NCI-H2227 treated with DMSO at 0.1 percent for 48 hours (cell line): ENCODE results near the gene BACH2.

Source experiments
- DNase-seq: peaks from one replicate; lab custom pipeline; 2025; lab: John Stamatoyannopoulos, UW

The BACH2 gene

GRCh38 chr6:89963391-89963790 lies 333.3 kb downstream of the BACH2 start:
- DNase-seq = no peak

DNA sequence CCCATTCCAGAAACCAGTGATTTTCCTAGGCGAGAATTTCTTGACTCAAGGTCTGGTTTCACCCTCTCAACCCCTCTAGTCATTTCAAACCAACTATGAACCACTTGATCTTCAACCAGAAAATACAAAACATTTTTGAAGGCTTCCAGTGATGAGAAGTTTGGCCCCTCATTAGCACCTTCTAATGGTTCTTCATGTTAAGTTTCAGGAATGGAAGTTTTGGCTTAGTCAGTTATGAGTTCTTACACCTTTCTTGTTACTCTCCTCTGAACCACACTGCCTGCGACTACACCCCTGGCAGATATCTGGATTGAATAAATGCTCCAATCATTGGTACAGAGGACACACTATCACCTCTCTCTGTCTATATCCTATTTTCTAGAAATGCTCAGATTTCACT lies 335.2 kb downstream of the BACH2 start:
- no peak for DNase-seq

DNA sequence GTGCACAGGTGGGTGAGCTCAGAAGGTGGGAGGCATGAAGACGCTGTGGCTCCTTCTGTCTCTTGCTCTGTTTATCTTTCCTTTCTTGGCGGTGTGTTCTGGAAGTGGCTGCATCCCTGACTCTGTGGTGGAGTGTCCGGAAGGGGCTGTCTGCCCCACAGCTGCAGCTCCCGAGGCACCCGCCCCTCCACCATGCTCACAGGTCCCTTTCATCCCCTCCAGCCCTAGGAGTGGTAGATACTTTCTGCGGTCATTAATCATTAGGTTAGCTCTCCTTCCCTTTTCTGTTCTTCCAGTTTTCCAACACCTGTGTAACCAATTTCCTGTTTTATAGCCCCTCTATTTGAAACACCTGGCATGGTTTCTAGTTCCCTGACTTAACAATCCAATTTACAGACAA lies 336.8 kb downstream of the BACH2 start:
- no peak for DNase-seq

DNA sequence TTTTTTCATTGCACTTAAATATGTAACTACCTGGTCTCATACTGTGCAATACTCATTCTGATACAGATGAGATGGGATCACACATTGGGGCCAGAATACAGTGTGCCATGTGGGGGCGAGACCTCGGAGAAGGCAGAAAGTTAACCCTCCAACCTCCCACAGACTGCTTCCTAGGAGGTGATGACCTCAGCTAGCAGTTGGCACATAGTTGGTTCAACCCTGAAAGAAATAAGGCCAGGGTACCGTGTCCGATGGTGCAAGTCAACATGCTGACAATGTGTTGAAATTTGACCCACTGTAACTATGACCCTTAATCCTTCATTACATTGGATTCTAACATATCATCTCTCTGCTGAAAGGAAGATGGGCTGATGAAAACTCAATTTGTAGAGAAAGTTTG lies 340.5 kb downstream of the BACH2 start:
- DNase-seq = no peak

DNA sequence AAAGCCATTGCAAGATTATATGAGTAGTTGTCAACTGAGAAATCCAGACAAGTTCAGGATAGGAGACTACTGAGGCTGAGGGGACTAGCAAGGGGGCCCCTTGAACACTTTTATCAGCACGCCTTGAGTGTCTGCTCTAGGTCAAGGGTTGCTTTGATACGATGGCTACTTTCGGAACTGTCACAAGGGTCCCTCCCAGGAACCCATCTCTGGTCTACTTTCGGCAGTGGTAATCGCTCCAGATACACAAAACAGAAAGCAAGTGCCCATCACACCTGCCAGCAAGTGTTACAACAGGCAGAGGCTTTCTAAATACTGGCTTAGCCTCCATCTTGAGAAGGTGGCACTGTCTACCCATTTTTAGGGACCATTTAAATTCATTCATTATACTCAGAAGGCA lies 341.3 kb downstream of the BACH2 start:
- DNase-seq = no peak

DNA sequence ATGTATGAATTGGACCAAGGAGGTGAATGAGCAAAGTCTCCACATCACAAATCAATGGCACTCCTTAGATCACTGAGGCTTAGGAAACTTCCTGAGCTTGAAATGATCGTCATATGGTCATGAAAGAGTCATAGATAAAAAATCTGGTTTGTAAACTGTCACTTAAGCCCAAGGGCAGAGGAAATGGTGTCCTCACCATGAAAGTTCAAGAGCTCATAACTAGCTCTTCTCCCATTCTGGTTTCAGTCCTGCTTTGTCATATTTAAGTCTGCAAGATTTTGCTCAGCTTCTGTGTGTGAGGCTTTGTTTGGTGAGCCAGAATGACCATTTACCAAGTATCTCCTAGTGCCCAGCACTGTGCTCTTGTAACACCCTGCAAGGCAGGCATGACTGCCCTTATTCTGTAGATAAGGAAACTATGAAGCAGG lies 341.9 kb downstream of the BACH2 start:
- no peak for DNase-seq

DNA sequence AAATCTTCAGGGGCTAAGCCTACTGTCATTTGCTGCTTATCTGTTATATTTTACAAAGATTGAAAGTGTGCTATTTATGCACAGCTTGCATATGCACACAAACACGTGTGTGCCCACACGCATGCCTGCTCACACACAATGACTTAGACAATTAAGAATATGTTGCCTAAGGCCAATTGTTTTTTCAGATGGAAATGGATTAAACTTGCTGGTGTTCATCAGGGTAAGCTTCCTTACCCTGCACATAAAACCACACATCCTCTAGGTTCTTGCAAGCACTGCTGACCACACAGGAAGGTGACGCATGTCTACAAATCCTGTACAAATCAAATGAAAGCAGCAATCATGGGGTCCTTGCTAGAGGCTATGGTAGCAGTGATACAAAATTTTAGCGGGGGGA lies 344.0 kb downstream of the BACH2 start:
- no peak for DNase-seq

DNA sequence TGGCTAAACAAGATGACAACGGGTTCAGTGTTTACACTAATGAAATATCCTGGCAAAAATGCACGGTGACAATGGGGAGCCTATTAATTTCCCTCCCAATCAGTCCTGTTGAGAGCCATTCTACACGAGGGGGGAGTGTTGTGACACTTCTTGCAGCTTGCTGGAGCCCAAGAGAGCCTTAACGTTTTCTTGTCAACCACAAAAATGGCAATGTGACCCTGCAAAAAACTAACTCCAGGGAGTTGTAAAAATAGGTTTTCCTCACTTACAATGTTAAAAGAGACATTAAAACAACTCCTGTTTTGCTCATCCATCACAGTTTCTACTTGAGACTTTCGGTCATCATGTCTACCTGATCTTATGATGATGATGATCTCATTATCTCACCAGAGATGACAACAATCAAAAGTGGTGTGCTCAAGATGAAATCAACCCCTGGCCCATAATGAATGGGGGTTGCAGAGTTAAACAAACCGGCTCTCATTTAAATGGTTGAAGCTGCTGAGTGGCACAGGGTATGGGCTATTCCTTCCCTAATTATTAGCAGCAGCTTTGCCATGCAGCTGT lies 344.5 kb downstream of the BACH2 start:
- DNase-seq = no peak

DNA sequence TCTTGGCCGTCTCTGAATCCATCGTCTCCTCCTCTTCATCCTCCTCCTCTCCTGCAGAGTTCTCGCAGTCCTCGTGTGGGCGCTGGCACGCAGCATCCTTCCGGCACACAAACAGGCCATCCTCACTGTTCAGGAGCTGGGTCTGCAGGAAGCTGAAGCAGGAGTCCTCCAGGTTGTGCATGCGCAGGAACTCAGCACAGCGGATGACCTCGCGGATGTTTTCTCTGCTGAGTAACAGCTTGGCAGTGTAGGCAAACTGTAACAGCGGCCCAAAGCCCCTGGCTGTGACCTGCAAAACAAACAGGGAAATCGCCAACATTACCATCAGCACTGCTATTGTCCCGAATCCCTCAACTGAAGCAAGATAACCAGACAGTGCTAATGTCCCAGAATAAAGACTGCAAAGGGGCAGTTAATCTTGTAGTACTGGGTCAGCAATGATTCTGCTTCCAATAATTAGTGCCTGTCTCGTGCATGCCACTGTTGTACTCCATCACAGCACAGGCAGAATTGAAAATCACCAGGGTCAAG lies 345.0 kb downstream of the BACH2 start:
- DNase-seq = peak; percentile 42

- no peak for DNase-seq
Measured at GRCh38 chr6:89950879-89951391, 345.7 kb downstream of the BACH2 start.

DNA sequence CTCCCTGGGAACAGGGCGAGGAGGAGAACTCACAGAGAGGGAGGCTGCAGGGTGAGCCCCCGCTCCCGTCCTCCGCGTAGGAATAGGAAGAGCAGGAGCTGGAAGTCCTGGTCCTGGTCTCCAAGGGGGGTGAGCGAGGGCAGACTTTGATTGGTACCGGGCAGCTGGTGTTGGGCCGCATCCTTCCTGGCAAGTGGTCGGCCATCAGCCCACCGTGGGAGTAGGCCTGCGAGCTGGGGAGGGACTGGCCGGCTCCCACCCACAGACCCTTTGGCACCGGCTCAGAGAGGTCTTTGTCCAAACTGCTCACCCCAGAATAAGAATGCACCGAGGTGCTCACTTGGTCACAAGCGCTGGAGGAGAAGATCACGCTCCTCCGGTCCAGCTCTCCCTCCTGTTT lies 346.2 kb downstream of the BACH2 start:
- no peak for DNase-seq

- no peak for DNase-seq
Measured at GRCh38 chr6:89948876-89949275, 347.8 kb downstream of the BACH2 start.

GRCh38 chr6:89944826-89945407 lies 351.7 kb downstream of the BACH2 start:
- peak; percentile 22 for DNase-seq

GRCh38 chr6:89944181-89944755 lies 352.4 kb downstream of the BACH2 start:
- DNase-seq = no peak

- DNase-seq = no peak
Measured at GRCh38 chr6:89942601-89943000, 354.0 kb downstream of the BACH2 start.

- DNase-seq = no peak
Measured at GRCh38 chr6:89941763-89942497, 354.7 kb downstream of the BACH2 start.

DNA sequence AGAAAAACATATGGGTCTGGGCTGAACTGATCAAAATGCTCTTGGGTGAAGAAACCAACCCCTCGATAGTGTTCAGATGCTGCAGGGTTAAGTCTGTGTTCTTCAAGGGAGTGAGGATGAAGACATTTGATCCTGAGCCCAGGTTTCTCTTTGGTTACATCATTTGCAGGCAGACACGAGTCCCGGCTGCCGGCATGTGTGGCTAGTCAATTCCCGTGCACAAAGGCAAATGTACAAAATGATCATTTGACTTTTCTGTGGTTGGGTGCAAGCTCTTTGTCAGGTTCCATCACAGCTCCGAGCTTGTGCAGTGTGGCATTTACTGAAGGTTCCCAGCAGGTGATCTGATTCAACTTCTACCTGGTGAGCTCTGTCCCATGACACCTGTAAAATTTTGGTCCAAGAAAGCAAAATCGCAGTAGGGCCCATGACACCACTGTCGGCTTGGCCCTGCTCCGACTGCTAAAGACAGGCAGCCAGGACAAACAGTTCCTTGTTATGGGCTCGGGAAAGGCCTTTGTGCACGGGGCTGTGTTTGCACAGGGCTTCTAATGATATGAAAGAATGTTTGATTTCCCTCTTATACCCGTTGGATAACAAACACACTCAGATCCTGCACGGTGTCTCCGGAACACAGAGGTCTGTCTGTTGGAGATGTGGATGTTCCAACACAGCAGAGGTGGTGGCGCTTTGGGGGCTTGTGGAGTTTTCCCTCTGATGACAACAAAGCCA lies 355.4 kb downstream of the BACH2 start:
- no peak for DNase-seq

GRCh38 chr6:89940225-89941027 lies 356.2 kb downstream of the BACH2 start:
- peak; percentile 62 for DNase-seq

DNA sequence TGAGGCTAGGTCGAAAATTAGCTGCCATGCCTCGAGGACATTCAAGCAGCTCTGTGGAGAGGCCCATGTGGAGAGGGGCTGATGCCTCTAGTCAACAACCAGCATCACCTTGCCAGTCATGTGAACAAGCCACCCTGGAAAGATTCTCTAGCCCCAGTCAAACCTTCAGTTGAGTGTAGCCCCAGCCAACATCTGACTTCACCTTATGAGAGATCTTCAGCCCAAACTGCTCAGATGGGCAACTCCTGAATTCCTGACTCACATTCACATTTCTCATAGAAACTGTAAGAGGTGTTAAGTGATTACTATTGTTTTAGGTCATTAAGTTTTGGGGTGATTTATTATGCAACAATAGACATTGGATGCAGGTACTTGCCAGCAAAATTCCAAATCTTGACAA lies 357.5 kb downstream of the BACH2 start:
- DNase-seq = no peak

GRCh38 chr6:89938014-89938413 lies 358.6 kb downstream of the BACH2 start:
- DNase-seq = no peak

DNA sequence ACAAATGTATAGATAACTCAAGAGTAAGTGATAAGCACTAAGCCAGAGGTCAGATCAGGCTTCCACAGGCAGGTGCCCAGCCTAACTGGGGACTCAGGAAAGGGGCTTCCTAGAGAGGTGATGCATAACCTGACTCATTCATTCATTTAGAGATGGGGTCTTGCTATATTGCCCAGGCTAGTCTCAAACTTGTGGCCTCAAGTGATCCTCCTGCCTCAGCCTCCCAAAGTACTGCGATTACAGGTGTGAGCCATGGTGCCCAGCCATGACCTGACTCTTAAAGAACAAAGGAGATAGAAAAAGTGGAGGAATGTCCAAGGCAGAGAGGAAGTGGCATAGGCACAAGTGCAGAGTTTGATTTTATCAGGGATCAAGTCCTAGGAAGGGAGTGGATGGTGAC lies 360.5 kb downstream of the BACH2 start:
- no peak for DNase-seq
